GM20000 (cell line): Measurements from ENCODE around the gene ATG16L2.

ENCODE experiments used
- DNase-seq: peaks from one replicate; pipeline ENCODE4 v3.0.0; 2012; ENCODE audit warnings: low spot score
- TF ChIP-seq, protein P1 (sequence below): IDR thresholded peaks from 2 replicates; pipeline ENCODE4 v1.5.1; 2012; ENCODE audit warnings: mild to moderate bottlenecking, control low read depth; ENCODE audit errors: extremely low read depth, missing control alignments

ATG16L2 gene

DNA sequence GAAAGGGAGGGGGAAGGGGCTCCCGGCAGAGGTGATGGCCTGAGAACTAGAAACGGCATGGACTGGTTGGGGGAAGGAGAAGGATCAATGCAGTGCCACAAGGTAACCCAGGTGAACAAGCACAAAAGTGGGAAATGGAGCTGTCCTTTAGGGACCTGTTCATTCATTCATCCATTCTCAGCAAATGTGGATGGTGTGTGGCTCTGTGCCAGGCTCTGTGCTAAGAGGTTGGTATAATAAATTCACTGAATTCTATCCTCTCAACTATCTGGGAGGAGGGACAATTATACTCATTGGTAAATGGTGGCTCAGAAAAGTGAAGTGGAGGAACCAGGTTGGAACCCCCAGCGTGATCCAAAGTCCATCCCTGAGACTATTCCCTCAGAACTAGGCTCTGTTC, 43.4 kb upstream of the ATG16L2 start:
- TF ChIP-seq, protein P1, sequence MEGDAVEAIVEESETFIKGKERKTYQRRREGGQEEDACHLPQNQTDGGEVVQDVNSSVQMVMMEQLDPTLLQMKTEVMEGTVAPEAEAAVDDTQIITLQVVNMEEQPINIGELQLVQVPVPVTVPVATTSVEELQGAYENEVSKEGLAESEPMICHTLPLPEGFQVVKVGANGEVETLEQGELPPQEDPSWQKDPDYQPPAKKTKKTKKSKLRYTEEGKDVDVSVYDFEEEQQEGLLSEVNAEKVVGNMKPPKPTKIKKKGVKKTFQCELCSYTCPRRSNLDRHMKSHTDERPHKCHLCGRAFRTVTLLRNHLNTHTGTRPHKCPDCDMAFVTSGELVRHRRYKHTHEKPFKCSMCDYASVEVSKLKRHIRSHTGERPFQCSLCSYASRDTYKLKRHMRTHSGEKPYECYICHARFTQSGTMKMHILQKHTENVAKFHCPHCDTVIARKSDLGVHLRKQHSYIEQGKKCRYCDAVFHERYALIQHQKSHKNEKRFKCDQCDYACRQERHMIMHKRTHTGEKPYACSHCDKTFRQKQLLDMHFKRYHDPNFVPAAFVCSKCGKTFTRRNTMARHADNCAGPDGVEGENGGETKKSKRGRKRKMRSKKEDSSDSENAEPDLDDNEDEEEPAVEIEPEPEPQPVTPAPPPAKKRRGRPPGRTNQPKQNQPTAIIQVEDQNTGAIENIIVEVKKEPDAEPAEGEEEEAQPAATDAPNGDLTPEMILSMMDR: no peak
- no peak for DNase-seq

GRCh38 chr11:72771507-72771906, 42.7 kb upstream of the ATG16L2 start:
- TF ChIP-seq, protein P1: no peak
- no peak for DNase-seq

DNA sequence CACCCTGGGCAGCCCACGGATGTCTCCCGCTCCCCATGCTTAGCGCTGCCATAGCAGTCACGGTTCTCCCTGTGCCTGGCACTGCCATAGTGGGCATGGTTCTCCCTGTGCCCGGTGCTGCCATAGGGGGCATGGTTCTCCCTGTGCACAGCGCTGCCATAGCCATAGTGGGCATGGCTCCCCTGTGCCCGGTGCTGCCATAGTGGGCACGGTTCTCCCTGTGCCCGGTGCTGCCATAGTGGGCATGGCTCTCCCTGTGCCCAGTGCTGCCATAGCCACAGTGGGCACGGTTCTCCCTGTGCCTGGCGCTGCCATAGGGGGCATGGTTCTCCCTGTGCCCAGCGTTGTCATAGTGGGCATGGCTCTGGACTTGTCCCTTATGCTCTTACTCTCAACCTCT, 42.2 kb upstream of the ATG16L2 start:
- DNase-seq: no peak
- TF ChIP-seq, protein P1: no peak

GRCh38 chr11:72773291-72773690, 40.9 kb upstream of the ATG16L2 start:
- no peak for DNase-seq
- TF ChIP-seq, protein P1: no peak

DNA sequence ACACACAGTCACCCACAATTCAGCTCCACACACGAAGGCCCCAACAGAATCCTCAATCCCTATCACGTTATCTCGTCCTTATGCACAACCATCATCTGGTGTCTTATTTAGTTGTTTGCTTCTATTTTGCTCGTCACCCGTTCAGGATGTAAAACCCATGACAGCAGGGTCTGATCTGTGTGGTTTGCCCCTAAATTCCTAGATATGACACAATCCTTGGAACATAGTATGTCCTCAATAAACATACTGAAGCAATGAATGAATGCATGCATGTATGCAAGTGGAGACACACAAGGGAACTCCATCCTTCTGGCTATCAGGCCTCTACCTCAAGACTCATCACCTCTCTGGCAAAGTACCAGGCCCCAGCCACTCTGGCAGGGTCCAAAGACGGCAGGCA, 40.5 kb upstream of the ATG16L2 start:
- no peak for DNase-seq
- TF ChIP-seq, protein P1: no peak

DNA sequence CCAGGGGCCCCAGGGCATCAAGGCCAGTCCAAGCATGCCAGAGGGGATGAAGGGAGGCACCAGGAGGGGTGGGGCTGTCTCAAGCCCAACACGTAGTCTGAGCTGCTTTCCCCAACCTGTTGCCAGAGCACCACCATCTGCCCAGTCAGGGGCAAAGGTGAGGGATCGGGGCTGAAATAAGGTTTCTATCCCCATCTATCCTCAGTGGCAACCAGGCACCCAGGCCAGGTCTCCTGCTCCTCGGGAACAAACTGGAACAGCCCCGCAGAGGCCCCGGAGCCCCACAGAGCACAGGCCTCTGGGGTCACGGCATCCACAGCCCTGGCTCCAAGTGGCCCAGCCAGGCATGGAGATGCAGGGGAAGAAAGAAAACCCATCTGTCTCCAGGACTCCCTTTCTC, 39.7 kb upstream of the ATG16L2 start:
- TF ChIP-seq, protein P1: no peak
- DNase-seq: no peak

GRCh38 chr11:72775288-72776110, 38.7 kb upstream of the ATG16L2 start:
- TF ChIP-seq, protein P1: no peak
- DNase-seq: no peak
